Colonic mucosa (tissue), 4 donors: Measurements from ENCODE around the gene AFG1L. TPM values are rescaled to one million over a fixed set of nuclear protein-coding genes. Genes with fewer than 3 reads are reported as not detected.

ENCODE experiments used
- DNase-seq: peaks from one replicate; pipeline ENCODE4 v3.0.0-alpha.2; 2020
- H3K27ac ChIP-seq: fragments of 200-600 bp; one replicate; pipeline ENCODE4 v1.8.0; 2021
- H3K27me3 ChIP-seq: fragments of 200-600 bp; one replicate; pipeline ENCODE4 v1.8.0; 2021
- H3K36me3 ChIP-seq: fragments of 200-600 bp; one replicate; pipeline ENCODE4 v1.8.0; 2021
- H3K4me1 ChIP-seq: fragments of 200-600 bp; one replicate; pipeline ENCODE4 v1.8.0; 2021; ENCODE audit warnings: mild to moderate bottlenecking
- H3K4me3 ChIP-seq: fragments of 200-600 bp; one replicate; pipeline ENCODE4 v1.8.0; 2021
- H3K9ac ChIP-seq, 2 donors: one replicate each; pipeline ENCODE4 v1.7.0; 2013; ENCODE audit warnings: control low read depth in 2 of 2, low read depth in 2 of 2, low read length in 2 of 2
- H3K9me3 ChIP-seq: fragments of 200-600 bp; one replicate; pipeline ENCODE4 v1.8.0; 2021
- intact Hi-C: fragments of 100-400 bp; cut with DNase I; formaldehyde crosslinking; loops from one replicate; pipeline ENCODE4 v1.14.1; 2022
- total RNA-seq, 2 donors: library from RNA; stranded (reverse); fragmentation: NEBNext Ultra II Directional in 1 of 2; extraction: Animal tissue kit (Norgen Biotek cat#: 25700) in 1 of 2; gene quantifications; one replicate each; pipeline ENCODE4 v1.2.1, GENCODE V29; 2021
- TF ChIP-seq, protein P1 (sequence below): fragments of 200-600 bp; IDR thresholded peaks from one replicate; pipeline ENCODE4 v1.8.0; 2022; ENCODE audit warnings: antibody characterized with exemption, mild to moderate bottlenecking
- donor health status: healthy.
- donor health status: DM: no; HTN: no; CAD: no.
- donor health status: DM: no; HTN: no; CAD: no.

AFG1L gene
- total RNA-seq, 2 donors from 2014 or later = 9.5 to 10.9 TPM

DNA sequence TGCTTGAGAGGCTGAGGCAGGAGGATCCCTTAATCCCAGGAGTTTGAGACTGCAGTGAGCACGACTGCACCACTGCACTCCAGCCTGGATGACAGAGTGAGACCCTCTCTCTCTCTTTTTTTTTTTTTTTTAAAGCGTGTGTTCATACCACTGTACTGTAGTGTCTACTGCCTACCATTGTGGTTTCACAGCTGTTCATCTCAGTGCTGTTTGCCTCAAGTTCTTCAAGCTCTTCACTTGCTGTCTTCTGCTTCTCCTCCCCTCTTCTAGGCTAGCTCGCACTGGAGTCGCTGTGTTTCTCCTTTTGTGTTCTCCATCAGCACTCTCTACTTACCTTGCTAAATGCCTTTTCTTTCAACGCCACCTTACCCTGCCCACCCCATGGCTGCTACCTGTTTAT lies 273.2 kb downstream of the AFG1L start:
- intact Hi-C loops = loop anchor here (5.0 kb wide), 1 partner anchor 214 kb away; no protein-coding TSS in a partner anchor
- no peaks in the 10 kb centered on the region for H3K36me3 ChIP-seq
- no peak overlapping the region for H3K4me3 ChIP-seq
- no peak overlapping the region for H3K27ac ChIP-seq
- H3K9ac ChIP-seq = no peak overlapping the region
- DNase-seq = no peak
- TF ChIP-seq, protein P1, sequence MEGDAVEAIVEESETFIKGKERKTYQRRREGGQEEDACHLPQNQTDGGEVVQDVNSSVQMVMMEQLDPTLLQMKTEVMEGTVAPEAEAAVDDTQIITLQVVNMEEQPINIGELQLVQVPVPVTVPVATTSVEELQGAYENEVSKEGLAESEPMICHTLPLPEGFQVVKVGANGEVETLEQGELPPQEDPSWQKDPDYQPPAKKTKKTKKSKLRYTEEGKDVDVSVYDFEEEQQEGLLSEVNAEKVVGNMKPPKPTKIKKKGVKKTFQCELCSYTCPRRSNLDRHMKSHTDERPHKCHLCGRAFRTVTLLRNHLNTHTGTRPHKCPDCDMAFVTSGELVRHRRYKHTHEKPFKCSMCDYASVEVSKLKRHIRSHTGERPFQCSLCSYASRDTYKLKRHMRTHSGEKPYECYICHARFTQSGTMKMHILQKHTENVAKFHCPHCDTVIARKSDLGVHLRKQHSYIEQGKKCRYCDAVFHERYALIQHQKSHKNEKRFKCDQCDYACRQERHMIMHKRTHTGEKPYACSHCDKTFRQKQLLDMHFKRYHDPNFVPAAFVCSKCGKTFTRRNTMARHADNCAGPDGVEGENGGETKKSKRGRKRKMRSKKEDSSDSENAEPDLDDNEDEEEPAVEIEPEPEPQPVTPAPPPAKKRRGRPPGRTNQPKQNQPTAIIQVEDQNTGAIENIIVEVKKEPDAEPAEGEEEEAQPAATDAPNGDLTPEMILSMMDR = no peak
- no peaks in the 10 kb centered on the region for H3K9me3 ChIP-seq
- H3K27me3 ChIP-seq = no peaks in the 10 kb centered on the region
- peaks cover under 1% of the 10 kb centered on the region for H3K4me1 ChIP-seq

DNA sequence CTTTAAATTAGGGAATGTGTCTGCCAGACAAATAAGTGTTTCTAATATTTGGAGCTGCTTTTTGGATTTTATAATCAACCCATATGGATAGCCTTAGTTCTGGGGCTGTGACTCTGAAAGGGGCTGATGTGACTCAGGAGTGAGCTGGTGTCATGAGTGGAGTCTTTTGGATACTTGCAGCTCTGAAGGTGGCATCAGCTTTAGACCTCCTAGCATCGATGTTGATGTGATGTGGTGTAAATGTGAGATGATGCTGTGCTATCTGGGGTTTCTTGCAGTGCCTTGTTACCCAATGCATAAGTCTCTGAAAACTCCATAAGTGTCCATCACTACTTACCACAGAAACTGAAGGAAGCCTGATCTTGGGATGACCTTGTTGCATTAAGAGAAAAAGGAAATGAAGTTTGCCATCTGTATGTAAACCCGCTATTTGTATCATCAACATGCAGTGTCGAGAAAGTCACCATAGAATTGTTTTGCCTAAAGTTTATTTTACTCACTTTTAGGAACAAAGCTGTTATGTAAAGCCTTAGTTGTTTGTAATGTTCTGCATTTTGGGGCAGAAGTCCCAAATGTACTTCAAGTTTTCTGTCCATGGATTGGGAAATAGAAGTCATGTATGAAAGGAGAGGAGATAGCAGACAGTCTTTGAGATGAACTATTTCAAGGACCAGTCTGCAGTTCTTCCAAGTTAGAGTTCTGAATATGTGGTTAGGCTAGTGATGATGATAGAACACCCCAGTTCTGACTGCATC lies 273.9 kb downstream of the AFG1L start:
- no peak for DNase-seq
- no peak overlapping the region for H3K27ac ChIP-seq
- H3K9me3 ChIP-seq = no peaks in the 10 kb centered on the region
- TF ChIP-seq, protein P1 = no peak
- no peaks in the 10 kb centered on the region for H3K4me1 ChIP-seq
- no peaks in the 10 kb centered on the region for H3K27me3 ChIP-seq
- intact Hi-C loops = loop anchor here (5.0 kb wide), 1 partner anchor 214 kb away; no protein-coding TSS in a partner anchor
- H3K36me3 ChIP-seq = no peaks in the 10 kb centered on the region
- H3K4me3 ChIP-seq = no peak overlapping the region
- H3K9ac ChIP-seq = no peak overlapping the region

GRCh38 chr6:108570517-108570916 lies 275.7 kb downstream of the AFG1L start:
- H3K4me1 ChIP-seq = no peaks in the 10 kb centered on the region
- no peaks in the 10 kb centered on the region for H3K9me3 ChIP-seq
- no peak overlapping the region for H3K27ac ChIP-seq
- no peak for DNase-seq
- intact Hi-C loops = no loop called here
- no peaks in the 10 kb centered on the region for H3K36me3 ChIP-seq
- no peak overlapping the region for H3K9ac ChIP-seq
- TF ChIP-seq, protein P1 = no peak
- H3K27me3 ChIP-seq = no peaks in the 10 kb centered on the region
- H3K4me3 ChIP-seq = no peak overlapping the region

DNA sequence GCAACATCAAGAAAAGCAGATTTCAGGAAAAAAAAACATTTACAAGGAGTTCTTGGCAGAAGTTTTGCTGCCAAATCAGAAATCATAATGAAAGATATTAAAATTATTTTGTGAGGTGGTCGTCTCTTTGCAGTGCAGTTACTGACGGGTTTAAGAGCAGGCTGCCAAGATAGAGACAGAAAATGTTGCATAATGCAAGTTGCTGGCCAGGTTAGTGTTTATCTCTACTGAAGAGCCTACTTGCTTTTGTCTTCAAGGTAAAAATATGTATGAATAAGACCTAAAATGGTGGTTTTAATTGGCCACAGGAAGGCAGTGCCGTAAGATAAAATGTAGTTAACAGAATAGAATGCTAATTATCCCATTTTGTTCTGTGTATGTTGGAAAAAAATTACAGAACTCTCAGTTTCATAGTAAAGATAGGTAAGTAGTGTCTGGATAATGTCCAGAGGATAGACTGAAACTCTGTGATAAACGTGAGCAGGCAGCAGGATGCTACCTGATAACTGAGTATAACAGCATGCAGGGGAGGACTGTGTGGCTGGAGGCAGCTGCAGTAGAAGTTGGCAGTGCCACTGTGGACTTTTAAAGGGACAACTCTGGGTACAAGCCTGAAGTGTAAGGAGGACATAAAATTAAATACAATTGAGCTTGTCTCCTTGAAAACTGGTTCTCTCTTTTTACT lies 279.7 kb downstream of the AFG1L start:
- intact Hi-C loops = no loop called here
- no peaks in the 10 kb centered on the region for H3K27me3 ChIP-seq
- no peak overlapping the region for H3K9ac ChIP-seq
- H3K4me1 ChIP-seq = no peaks in the 10 kb centered on the region
- TF ChIP-seq, protein P1 = no peak
- H3K27ac ChIP-seq = no peak overlapping the region
- no peaks in the 10 kb centered on the region for H3K9me3 ChIP-seq
- H3K36me3 ChIP-seq = no peaks in the 10 kb centered on the region
- no peak overlapping the region for H3K4me3 ChIP-seq
- DNase-seq = no peak

Other genes starting within 250 kb of the AFG1L start
- gene OSTM1, start 220.3 kb upstream of the AFG1L start, total RNA-seq = 10 to 100 TPM; 14.7 to 21.1 TPM
- not detected for gene NR2E1, start 129.0 kb upstream of the AFG1L start, total RNA-seq
- gene SNX3, start 34.0 kb upstream of the AFG1L start, total RNA-seq = 100 to 1,000 TPM; 118 to 143 TPM